ENCODE data around the gene GPR150. TPM values are rescaled to one million over a fixed set of nuclear protein-coding genes. Genes with fewer than 3 reads are reported as not detected.

Gene GPR150
- total RNA-seq, 2 donors from 2014 or later, result 3.3 to 6.0 TPM

DNA sequence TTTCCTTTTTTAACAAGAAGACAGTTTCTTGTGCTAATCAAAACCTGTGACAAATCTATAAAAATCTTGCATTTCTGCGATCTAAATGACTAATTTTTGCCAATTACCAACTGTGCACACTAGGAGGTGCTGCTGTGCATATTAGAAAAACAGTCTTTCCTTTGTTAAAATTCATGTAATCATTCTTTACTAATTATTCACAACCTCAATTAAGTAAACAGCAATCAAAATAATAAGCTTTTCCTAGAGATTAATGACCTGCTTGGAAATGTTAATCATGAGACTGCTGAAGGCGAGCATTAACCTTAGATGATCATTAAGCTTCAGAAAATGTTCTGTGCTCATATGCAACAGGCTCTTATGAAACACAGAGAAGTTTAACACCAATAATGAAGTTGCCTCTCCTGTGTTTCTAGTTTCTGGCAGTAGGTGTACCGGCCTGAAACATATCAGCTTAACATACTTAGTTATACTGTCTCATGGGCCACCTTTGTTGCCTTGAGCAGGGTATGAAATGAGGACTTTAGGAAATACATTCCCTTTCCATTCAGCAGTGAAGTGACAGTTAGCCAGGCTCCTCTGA is 44.4 kb downstream of the GPR150 start:
- ATAC-seq, result peak; percentile 78
- peak; percentile 41 to 55 (median 51) for DNase-seq

DNA sequence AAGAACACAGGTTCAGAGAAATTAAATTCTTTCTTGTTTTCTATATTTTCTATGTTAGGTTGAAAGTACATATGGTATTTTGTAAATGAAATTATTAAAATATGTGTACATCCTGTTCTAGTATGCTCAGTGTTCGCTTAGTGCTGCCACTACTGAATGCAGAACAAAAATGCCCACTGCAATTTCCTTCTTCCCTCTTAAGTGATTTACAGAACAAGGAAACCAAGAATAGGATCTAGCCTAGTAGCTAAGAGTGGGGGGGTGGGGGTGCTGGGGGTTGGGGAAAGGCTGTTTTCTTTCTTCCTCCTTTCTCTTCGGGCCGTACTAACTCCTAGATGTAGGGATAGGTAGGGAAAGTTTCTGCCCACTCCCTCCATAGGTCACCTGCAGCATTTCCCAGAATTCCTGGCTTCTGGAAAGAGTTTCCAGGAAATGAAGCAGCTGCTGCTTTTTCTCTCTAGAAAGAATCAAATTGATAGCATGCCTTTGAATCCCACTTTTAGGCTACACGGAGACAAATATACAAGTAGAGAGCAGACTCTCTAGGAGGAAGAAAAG is 47.3 kb downstream of the GPR150 start:
- intact Hi-C loops (cut with DNase I), result loop anchor here (10.0 kb wide), 1 partner anchor 68 kb away; the partner anchor contains the start of gene RHOBTB3

More for the DNA sequence above, 44.4 kb downstream of the GPR150 start:
- WGBS, 2 donors, result 1 to 7% methylated on average over 3 of the region's 3 CpGs
- intact Hi-C loops (cut with DNase I), result loop anchor here (10.0 kb wide), 1 partner anchor 71 kb away; the partner anchor contains the start of gene RHOBTB3
- H3K27me3 ChIP-seq, result no peaks in the 10 kb centered on the region
- TF ChIP-seq, protein P1, sequence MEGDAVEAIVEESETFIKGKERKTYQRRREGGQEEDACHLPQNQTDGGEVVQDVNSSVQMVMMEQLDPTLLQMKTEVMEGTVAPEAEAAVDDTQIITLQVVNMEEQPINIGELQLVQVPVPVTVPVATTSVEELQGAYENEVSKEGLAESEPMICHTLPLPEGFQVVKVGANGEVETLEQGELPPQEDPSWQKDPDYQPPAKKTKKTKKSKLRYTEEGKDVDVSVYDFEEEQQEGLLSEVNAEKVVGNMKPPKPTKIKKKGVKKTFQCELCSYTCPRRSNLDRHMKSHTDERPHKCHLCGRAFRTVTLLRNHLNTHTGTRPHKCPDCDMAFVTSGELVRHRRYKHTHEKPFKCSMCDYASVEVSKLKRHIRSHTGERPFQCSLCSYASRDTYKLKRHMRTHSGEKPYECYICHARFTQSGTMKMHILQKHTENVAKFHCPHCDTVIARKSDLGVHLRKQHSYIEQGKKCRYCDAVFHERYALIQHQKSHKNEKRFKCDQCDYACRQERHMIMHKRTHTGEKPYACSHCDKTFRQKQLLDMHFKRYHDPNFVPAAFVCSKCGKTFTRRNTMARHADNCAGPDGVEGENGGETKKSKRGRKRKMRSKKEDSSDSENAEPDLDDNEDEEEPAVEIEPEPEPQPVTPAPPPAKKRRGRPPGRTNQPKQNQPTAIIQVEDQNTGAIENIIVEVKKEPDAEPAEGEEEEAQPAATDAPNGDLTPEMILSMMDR (IDR thresholded peaks at IDR 0.05), result peak; percentile 52 to 88 (median 78)
- TF ChIP-seq POLR2A (IDR thresholded peaks at IDR 0.05), result no peak
- no peak overlapping the region for H3K4me3 ChIP-seq
- no peaks in the 10 kb centered on the region for H3K9me3 ChIP-seq
- no peaks in the 10 kb centered on the region for H3K36me3 ChIP-seq (replicated peaks in 1 of 2; ENCODE audit: insufficient read depth in 1 of 2, low read depth in 2 of 2)
- H3K4me1 ChIP-seq, result peaks cover 17% of the 10 kb centered on the region
- H3K27ac ChIP-seq, result peak overlapping the region in 3 of 4 donors; percentile 46 to 65 (median 64)

DNA sequence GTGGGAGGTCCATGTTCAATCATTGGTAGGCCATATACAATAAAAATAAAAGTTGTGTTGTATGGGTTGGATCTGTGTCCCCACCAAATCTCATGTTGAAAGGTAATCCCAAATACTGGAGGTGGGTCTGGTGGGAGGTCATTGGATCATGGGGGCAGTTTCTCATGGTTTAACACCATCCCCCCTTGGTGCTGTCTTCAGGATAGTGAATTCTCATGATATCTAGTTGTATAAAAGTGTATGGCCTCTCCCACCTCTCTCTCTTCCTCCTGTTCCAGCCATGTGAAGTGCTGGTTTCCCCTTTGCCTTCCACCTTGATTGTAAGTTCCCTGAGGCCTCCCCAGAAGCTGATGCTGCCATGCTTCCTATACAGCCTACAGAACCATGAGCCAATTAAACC is 47.8 kb downstream of the GPR150 start:
- intact Hi-C loops (cut with DNase I), result loop anchor here (10.0 kb wide), 1 partner anchor 67 kb away; the partner anchor contains the start of gene RHOBTB3
- H3K9me3 ChIP-seq, result no peaks in the 10 kb centered on the region
- TF ChIP-seq POLR2A (IDR thresholded peaks at IDR 0.05), result no peak
- TF ChIP-seq, protein P1 (IDR thresholded peaks at IDR 0.05), result no peak
- DNase-seq (no peak), ATAC-seq (no peak)
- no peak overlapping the region for H3K4me3 ChIP-seq
- H3K27me3 ChIP-seq, result no peaks in the 10 kb centered on the region
- peaks cover 17% of the 10 kb centered on the region for H3K4me1 ChIP-seq
- no peaks in the 10 kb centered on the region for H3K36me3 ChIP-seq (replicated peaks in 1 of 2; ENCODE audit: insufficient read depth in 1 of 2, low read depth in 2 of 2)
- H3K27ac ChIP-seq, result peak overlapping the region in 3 of 4 donors; percentile 4 to 68 (median 52)

More for the DNA sequence above, 47.3 kb downstream of the GPR150 start:
- no peaks in the 10 kb centered on the region for H3K36me3 ChIP-seq (replicated peaks in 1 of 2; ENCODE audit: insufficient read depth in 1 of 2, low read depth in 2 of 2)
- peak in 3 of 4 donors; percentile 19 to 39 (median 37) for DNase-seq
- H3K27me3 ChIP-seq, result no peaks in the 10 kb centered on the region
- peaks cover 17% of the 10 kb centered on the region for H3K4me1 ChIP-seq
- TF ChIP-seq POLR2A (IDR thresholded peaks at IDR 0.05), result no peak
- TF ChIP-seq, protein P1 (IDR thresholded peaks at IDR 0.05), result no peak
- ATAC-seq, result peak; percentile 62
- no peak overlapping the region for H3K4me3 ChIP-seq
- peak overlapping the region in 3 of 4 donors; percentile 4 to 68 (median 52) for H3K27ac ChIP-seq
- H3K9me3 ChIP-seq, result no peaks in the 10 kb centered on the region
- 47 to 49% methylated on average over 4 of the region's 4 CpGs for WGBS, 2 donors

DNA sequence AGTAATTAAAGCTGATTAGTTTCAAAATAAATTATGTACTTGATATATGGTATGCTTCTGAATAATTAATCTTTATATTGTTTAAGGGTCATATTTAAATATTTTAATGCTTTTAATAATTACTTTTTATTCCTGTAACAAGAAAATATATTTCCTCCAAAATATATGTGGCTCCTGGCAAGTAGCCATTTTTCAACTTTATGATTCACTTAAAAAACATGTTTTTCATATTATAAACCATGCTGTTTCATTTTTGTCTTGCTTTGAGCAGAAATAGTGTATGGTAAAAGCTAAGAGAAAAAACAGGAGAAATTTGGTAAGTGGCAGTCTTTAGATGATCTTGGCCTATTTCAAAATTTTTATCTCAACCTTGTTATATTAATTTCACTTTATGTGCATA is 48.3 kb downstream of the GPR150 start:
- peaks cover 17% of the 10 kb centered on the region for H3K4me1 ChIP-seq
- no peak overlapping the region for H3K27ac ChIP-seq
- intact Hi-C loops (cut with DNase I), result loop anchor here (10.0 kb wide), 1 partner anchor 67 kb away; the partner anchor contains the start of gene RHOBTB3

More for the DNA sequence above, 48.3 kb downstream of the GPR150 start:
- ATAC-seq, result no peak
- H3K9me3 ChIP-seq, result no peaks in the 10 kb centered on the region
- H3K36me3 ChIP-seq (replicated peaks in 1 of 2; ENCODE audit: insufficient read depth in 1 of 2, low read depth in 2 of 2), result no peaks in the 10 kb centered on the region
- TF ChIP-seq, protein P1 (IDR thresholded peaks at IDR 0.05), result no peak
- TF ChIP-seq POLR2A (IDR thresholded peaks at IDR 0.05), result no peak
- H3K4me3 ChIP-seq, result no peak overlapping the region
- DNase-seq, result no peak
- H3K27me3 ChIP-seq, result no peaks in the 10 kb centered on the region

Data from body of pancreas (tissue), 4 donors.